Adrenal gland (tissue), 5 donors: ENCODE measurements around the gene HCCS.

Experiments used
- POLR2A ChIP-seq, 2 donors: fragments of 450-650 bp; IDR thresholded peaks; one replicate each; pipeline ENCODE4 v1.6.1; 2017; ENCODE audit warnings: antibody characterized with exemption in 2 of 2, mild to moderate bottlenecking in 2 of 2, moderate library complexity in 1 of 2
- TF ChIP-seq, protein P1 (sequence below), 6 experiments: fragments of 450-650 bp in 4 of 6; fragments of 200-600 bp in 2 of 6; sonication (generic) in 1 of 6; IDR thresholded peaks; 1 replicate in 5 of 6; 2 replicates in 1 of 6; pipeline versions ENCODE4 v1.5.1 to v1.8.0; 2016 to 2021; ENCODE audit warnings: antibody characterized with exemption in 6 of 6, mild to moderate bottlenecking in 2 of 6, moderate library complexity in 1 of 6
- donor health status: DM: no; HTN: no; CAD: no.

GRCh38 chrX:11124112-11124511 lies 13.0 kb downstream of the HCCS start:
- TF ChIP-seq, protein P1, sequence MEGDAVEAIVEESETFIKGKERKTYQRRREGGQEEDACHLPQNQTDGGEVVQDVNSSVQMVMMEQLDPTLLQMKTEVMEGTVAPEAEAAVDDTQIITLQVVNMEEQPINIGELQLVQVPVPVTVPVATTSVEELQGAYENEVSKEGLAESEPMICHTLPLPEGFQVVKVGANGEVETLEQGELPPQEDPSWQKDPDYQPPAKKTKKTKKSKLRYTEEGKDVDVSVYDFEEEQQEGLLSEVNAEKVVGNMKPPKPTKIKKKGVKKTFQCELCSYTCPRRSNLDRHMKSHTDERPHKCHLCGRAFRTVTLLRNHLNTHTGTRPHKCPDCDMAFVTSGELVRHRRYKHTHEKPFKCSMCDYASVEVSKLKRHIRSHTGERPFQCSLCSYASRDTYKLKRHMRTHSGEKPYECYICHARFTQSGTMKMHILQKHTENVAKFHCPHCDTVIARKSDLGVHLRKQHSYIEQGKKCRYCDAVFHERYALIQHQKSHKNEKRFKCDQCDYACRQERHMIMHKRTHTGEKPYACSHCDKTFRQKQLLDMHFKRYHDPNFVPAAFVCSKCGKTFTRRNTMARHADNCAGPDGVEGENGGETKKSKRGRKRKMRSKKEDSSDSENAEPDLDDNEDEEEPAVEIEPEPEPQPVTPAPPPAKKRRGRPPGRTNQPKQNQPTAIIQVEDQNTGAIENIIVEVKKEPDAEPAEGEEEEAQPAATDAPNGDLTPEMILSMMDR (IDR thresholded peaks at IDR 0.05) = no peak
- no peak for TF ChIP-seq POLR2A (IDR thresholded peaks at IDR 0.05)
